ENCODE data around the gene P2RX6.

- TF ChIP-seq CTCF (IDR thresholded peaks at IDR 0.05) (no peak), POLR2AphosphoS5 (IDR thresholded peaks at IDR 0.05) (no peak), POLR2A (IDR thresholded peaks at IDR 0.05) (no peak)
These were observed 60.7 kb downstream of the P2RX6 start for GRCh38 chr22:21075516-21076138.
